ENCODE results near the gene PTPRF. TPM values are rescaled to one million over a fixed set of nuclear protein-coding genes. Genes with fewer than 3 reads are reported as not detected.
"Not testable (repeated sequence)": the region's sequence is repeated elsewhere in the genome, so short reads cannot be mapped to it uniquely, and the experiment has no call there.

Gene PTPRF
- total RNA-seq, 1 experiment from 2014 or later, result 110 TPM

GRCh38 chr1:43637267-43637666 is 106.6 kb downstream of the PTPRF start:
- H3K9me3 ChIP-seq (ENCODE audit: low read depth, low read length, poor library complexity, severe bottlenecking), result no peaks in the 10 kb centered on the region
- ChIA-PET CTCF (no interaction called here), POLR2A (ENCODE audit: low non-redundant PET) (no interaction called here)
- BruUV-seq (replicated peaks), result no TSS peak
- no peak for TF ChIP-seq EZH2 (IDR thresholded peaks at IDR 0.05; ENCODE audit: borderline replicate concordance, low read depth, low read length, poor library complexity, severe bottlenecking)
- TF ChIP-seq, protein P1, sequence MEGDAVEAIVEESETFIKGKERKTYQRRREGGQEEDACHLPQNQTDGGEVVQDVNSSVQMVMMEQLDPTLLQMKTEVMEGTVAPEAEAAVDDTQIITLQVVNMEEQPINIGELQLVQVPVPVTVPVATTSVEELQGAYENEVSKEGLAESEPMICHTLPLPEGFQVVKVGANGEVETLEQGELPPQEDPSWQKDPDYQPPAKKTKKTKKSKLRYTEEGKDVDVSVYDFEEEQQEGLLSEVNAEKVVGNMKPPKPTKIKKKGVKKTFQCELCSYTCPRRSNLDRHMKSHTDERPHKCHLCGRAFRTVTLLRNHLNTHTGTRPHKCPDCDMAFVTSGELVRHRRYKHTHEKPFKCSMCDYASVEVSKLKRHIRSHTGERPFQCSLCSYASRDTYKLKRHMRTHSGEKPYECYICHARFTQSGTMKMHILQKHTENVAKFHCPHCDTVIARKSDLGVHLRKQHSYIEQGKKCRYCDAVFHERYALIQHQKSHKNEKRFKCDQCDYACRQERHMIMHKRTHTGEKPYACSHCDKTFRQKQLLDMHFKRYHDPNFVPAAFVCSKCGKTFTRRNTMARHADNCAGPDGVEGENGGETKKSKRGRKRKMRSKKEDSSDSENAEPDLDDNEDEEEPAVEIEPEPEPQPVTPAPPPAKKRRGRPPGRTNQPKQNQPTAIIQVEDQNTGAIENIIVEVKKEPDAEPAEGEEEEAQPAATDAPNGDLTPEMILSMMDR (conservative IDR thresholded peaks at IDR 0.05; ENCODE audit: low read depth, low read length), result no peak
- no peak overlapping the region for H3K27ac ChIP-seq (ENCODE audit: low read depth, low read length, poor library complexity, severe bottlenecking)
- H3K27me3 ChIP-seq (replicated peaks; ENCODE audit: insufficient read depth, low read depth, low read length, poor library complexity), result no peaks in the 10 kb centered on the region
- no peaks in the 10 kb centered on the region for H3K4me1 ChIP-seq (ENCODE audit: insufficient read depth, low read length, poor library complexity, severe bottlenecking)
- no peak overlapping the region for H3K4me3 ChIP-seq (ENCODE audit: low read depth, low read length, poor library complexity, severe bottlenecking)
- intact Hi-C loops (cut with micrococcal nuclease; ENCODE audit: unreplicated experiment), result no loop called here
- H3K36me3 ChIP-seq (ENCODE audit: insufficient read depth, low read length, poor library complexity, severe bottlenecking), result no peaks in the 10 kb centered on the region
- no peak for DNase-seq (ENCODE audit: low spot score)

DNA sequence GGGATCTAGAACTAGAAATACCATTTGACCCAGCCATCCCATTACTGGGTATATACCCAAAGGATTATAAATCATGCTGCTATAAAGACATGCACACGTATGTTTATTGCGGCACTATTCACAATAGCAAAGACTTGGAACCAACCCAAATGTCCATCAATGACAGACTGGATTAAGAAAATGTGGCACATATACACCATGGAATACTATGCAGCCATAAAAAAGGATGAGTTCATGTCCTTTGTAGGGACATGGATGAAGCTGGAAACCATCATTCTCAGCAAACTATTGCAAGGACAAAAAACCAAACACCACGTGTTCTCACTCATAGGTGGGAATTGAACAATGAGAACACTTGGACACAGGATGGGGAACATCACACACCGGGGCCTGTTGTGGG is 107.7 kb downstream of the PTPRF start:
- H3K4me3 ChIP-seq (ENCODE audit: low read depth, low read length, poor library complexity, severe bottlenecking); POLR2A ChIA-PET (ENCODE audit: low non-redundant PET); H3K27me3 ChIP-seq (replicated peaks; ENCODE audit: insufficient read depth, low read depth, low read length, poor library complexity); intact Hi-C loops (cut with micrococcal nuclease; ENCODE audit: unreplicated experiment); H3K9me3 ChIP-seq (ENCODE audit: low read depth, low read length, poor library complexity, severe bottlenecking); BruUV-seq (replicated peaks); CTCF ChIA-PET; DNase-seq (ENCODE audit: low spot score); H3K4me1 ChIP-seq (ENCODE audit: insufficient read depth, low read length, poor library complexity, severe bottlenecking); H3K36me3 ChIP-seq (ENCODE audit: insufficient read depth, low read length, poor library complexity, severe bottlenecking); H3K27ac ChIP-seq (ENCODE audit: low read depth, low read length, poor library complexity, severe bottlenecking): not testable (repeated sequence)

- ChIA-PET CTCF (no interaction called here), POLR2A (ENCODE audit: low non-redundant PET) (no interaction called here)
- TF ChIP-seq, protein P1 (conservative IDR thresholded peaks at IDR 0.05; ENCODE audit: low read depth, low read length), result no peak
- no peak for TF ChIP-seq EZH2 (IDR thresholded peaks at IDR 0.05; ENCODE audit: borderline replicate concordance, low read depth, low read length, poor library complexity, severe bottlenecking)
- DNase-seq (ENCODE audit: low spot score), result no peak
- Histone ChIP-seq H3K27me3 (replicated peaks; ENCODE audit: insufficient read depth, low read depth, low read length, poor library complexity) (no peaks in the 10 kb centered on the region), H3K9me3 (ENCODE audit: low read depth, low read length, poor library complexity, severe bottlenecking) (no peaks in the 10 kb centered on the region), H3K4me3 (ENCODE audit: low read depth, low read length, poor library complexity, severe bottlenecking) (no peak overlapping the region), H3K27ac (ENCODE audit: low read depth, low read length, poor library complexity, severe bottlenecking) (no peak overlapping the region), H3K36me3 (ENCODE audit: insufficient read depth, low read length, poor library complexity, severe bottlenecking) (no peaks in the 10 kb centered on the region), H3K4me1 (ENCODE audit: insufficient read depth, low read length, poor library complexity, severe bottlenecking) (no peaks in the 10 kb centered on the region)
- intact Hi-C loops (cut with micrococcal nuclease; ENCODE audit: unreplicated experiment), result no loop called here
- no TSS peak for BruUV-seq (replicated peaks)
These were observed 109.5 kb downstream of the PTPRF start for GRCh38 chr1:43639976-43640794.

DNA sequence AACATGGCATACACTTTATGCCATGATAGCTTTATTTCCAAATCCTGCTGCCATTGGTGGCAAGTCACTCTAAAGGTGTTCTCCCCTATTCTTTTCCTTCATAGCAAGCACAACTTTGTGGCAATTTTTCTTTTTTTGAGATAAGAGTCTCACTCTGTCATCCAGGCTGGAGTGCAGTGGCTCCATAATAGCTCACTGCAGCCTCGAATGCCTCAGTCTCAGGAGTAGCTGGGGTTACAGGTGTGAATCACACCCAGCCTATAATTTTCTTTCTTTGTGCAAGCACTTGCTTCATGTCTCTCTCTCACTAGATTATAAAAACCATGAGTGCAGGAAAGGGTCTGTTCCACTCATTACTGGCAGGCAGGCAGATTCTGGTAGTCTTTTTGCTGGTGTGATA is 113.9 kb downstream of the PTPRF start:
- H3K4me1 ChIP-seq (ENCODE audit: insufficient read depth, low read length, poor library complexity, severe bottlenecking), result no peaks in the 10 kb centered on the region
- no peak for TF ChIP-seq EZH2 (IDR thresholded peaks at IDR 0.05; ENCODE audit: borderline replicate concordance, low read depth, low read length, poor library complexity, severe bottlenecking)
- TF ChIP-seq, protein P1 (conservative IDR thresholded peaks at IDR 0.05; ENCODE audit: low read depth, low read length), result no peak
- BruUV-seq (replicated peaks), result no TSS peak
- no peaks in the 10 kb centered on the region for H3K27me3 ChIP-seq (replicated peaks; ENCODE audit: insufficient read depth, low read depth, low read length, poor library complexity)
- H3K9me3 ChIP-seq (ENCODE audit: low read depth, low read length, poor library complexity, severe bottlenecking), result no peaks in the 10 kb centered on the region
- ChIA-PET POLR2A (ENCODE audit: low non-redundant PET) (no interaction called here), CTCF (no interaction called here)
- intact Hi-C loops (cut with micrococcal nuclease; ENCODE audit: unreplicated experiment), result no loop called here
- H3K4me3 ChIP-seq (ENCODE audit: low read depth, low read length, poor library complexity, severe bottlenecking), result no peak overlapping the region
- no peaks in the 10 kb centered on the region for H3K36me3 ChIP-seq (ENCODE audit: insufficient read depth, low read length, poor library complexity, severe bottlenecking)
- DNase-seq (ENCODE audit: low spot score), result no peak
- no peak overlapping the region for H3K27ac ChIP-seq (ENCODE audit: low read depth, low read length, poor library complexity, severe bottlenecking)
